ENCODE measurements around the gene HPD.

HPD gene

DNA sequence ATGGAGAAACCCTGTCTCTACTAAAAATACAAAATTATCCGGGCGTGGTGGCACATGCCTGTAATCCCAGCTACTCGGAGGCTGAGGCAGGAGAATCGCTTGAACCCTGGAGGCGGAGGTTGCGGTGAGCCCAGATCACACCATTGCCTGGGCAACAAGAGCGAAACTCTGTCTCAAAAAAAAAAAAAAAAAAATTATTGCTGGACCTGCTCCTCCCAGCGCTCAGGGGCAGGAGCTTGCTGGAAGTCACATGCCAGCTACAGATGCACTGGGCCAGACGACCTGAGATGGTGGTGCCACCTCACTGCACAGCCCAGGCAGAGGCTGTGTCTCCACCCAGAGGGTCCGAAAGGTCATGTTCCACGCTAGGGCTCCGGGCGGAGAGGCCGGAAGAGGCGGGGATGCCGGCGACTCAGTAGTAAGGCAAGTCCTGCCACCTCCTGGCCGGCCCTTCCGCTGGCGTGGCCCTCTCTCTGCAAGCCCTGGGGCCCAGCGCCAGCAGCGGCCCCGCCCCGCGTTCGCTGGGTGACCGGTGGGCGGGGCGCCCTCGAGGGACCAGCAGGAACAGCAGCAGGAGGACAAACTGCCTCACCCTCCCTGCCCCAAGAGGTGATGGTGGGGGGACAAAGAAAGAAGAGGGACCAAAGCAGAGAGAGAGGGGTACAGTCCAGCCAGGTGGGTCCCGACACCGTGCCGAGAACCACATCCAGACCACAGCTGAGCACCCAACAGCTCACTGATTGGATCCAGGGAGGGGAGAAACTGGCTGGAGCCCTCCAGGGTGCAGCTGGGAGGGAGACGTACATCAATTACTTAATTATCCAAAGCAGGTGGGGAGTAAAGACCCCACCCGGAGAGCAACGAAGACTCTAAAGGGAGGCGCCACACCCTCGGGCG lies 61.6 kb downstream of the HPD start:
- Histone ChIP-seq H3K36me3 (ENCODE audit: control insufficient read depth, low read length) (peaks cover 32% of the 10 kb centered on the region), H3K4me3 (ENCODE audit: low read length) (no peak overlapping the region), H3K4me2 (ENCODE audit: low read length) (no peak overlapping the region), H4K20me1 (ENCODE audit: control insufficient read depth, insufficient read depth, low read depth, low read length) (no peaks in the 10 kb centered on the region), H3K27me3 (ENCODE audit: control insufficient read depth, low read length) (no peaks in the 10 kb centered on the region), H3K27ac (ENCODE audit: low read depth, low read length) (no peak overlapping the region), H3F3A (ENCODE audit: control insufficient read depth, insufficient read depth) (peaks cover 7% of the 10 kb centered on the region), H3K9me2 (replicated peaks; ENCODE audit: control insufficient read depth, low read length) (no peaks in the 10 kb centered on the region), H3K4me1 (ENCODE audit: control insufficient read depth, low read length) (peaks cover 57% of the 10 kb centered on the region), H3K79me2 (ENCODE audit: control insufficient read depth, low read length) (peaks cover 52% of the 10 kb centered on the region), H3K9me3 (ENCODE audit: control insufficient read depth, insufficient read depth, low read length) (no peaks in the 10 kb centered on the region)
- TF ChIP-seq, protein P1, sequence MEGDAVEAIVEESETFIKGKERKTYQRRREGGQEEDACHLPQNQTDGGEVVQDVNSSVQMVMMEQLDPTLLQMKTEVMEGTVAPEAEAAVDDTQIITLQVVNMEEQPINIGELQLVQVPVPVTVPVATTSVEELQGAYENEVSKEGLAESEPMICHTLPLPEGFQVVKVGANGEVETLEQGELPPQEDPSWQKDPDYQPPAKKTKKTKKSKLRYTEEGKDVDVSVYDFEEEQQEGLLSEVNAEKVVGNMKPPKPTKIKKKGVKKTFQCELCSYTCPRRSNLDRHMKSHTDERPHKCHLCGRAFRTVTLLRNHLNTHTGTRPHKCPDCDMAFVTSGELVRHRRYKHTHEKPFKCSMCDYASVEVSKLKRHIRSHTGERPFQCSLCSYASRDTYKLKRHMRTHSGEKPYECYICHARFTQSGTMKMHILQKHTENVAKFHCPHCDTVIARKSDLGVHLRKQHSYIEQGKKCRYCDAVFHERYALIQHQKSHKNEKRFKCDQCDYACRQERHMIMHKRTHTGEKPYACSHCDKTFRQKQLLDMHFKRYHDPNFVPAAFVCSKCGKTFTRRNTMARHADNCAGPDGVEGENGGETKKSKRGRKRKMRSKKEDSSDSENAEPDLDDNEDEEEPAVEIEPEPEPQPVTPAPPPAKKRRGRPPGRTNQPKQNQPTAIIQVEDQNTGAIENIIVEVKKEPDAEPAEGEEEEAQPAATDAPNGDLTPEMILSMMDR (IDR thresholded peaks at IDR 0.05; ENCODE audit: low read depth, low read length, poor library complexity, severe bottlenecking): no peak
- no peak for TF ChIP-seq EZH2phosphoT487 (IDR thresholded peaks at IDR 0.05; ENCODE audit: borderline replicate concordance, low read length)

DNA sequence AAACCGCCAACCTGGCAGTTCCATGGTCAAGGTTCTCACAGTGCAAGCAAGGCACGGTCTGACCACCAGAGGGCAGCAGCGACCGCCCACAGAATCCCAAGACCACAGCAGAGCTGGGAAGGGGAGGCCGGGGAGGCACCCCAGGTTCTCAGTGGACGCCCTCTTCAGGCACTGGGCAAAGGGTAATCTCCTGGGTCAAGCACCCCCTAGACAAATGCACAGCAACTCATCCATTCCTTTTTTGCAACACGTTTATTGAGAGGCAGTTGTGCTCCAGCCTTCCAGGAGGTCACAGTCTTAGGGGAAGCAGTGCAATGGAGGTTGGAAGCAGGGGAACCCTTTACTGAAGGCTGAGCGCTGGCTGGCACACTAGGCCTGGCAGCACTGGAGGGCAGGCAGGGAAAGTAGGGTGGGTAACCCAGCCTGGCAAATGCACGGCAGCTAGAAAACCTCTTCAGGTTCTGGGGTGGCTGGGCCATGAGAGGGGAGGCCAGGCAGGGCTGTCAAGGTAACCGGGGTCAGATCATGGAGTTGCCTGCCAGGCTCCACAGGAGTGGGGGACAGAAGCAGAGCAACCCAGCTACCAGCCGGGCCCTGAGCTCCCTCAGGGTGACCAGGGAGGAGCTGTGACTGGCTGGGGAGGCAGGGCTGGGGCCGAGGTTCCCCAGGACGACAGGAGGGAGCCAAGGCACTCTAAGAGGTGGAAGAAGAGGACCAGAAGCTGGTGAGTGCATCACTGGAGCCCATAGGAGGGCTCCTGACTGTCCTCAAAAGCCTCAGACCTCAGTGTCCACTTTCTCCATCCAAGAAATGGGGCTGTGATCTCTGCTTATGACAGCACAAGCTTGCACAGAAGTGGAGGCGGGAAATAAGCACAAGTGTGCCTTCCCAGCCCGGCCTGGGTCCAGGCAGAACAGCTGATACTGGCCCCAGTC lies 63.4 kb downstream of the HPD start:
- TF ChIP-seq, protein P1 (IDR thresholded peaks at IDR 0.05; ENCODE audit: low read depth, low read length, poor library complexity, severe bottlenecking): peak; percentile 97
- TF ChIP-seq EZH2phosphoT487 (IDR thresholded peaks at IDR 0.05; ENCODE audit: borderline replicate concordance, low read length): no peak
- Histone ChIP-seq H3F3A (ENCODE audit: control insufficient read depth, insufficient read depth) (peaks cover 11% of the 10 kb centered on the region), H3K4me2 (ENCODE audit: low read length) (peak overlapping the region; percentile 97), H3K9me2 (replicated peaks; ENCODE audit: control insufficient read depth, low read length) (no peaks in the 10 kb centered on the region), H3K4me1 (ENCODE audit: control insufficient read depth, low read length) (peaks cover 63% of the 10 kb centered on the region), H3K36me3 (ENCODE audit: control insufficient read depth, low read length) (peaks cover 23% of the 10 kb centered on the region), H3K9me3 (ENCODE audit: control insufficient read depth, insufficient read depth, low read length) (no peaks in the 10 kb centered on the region), H3K79me2 (ENCODE audit: control insufficient read depth, low read length) (peaks cover 44% of the 10 kb centered on the region), H3K27me3 (ENCODE audit: control insufficient read depth, low read length) (no peaks in the 10 kb centered on the region), H4K20me1 (ENCODE audit: control insufficient read depth, insufficient read depth, low read depth, low read length) (no peaks in the 10 kb centered on the region), H3K27ac (ENCODE audit: low read depth, low read length) (peak overlapping the region; percentile 43), H3K4me3 (ENCODE audit: low read length) (peak overlapping the region; percentile 89)

DNA sequence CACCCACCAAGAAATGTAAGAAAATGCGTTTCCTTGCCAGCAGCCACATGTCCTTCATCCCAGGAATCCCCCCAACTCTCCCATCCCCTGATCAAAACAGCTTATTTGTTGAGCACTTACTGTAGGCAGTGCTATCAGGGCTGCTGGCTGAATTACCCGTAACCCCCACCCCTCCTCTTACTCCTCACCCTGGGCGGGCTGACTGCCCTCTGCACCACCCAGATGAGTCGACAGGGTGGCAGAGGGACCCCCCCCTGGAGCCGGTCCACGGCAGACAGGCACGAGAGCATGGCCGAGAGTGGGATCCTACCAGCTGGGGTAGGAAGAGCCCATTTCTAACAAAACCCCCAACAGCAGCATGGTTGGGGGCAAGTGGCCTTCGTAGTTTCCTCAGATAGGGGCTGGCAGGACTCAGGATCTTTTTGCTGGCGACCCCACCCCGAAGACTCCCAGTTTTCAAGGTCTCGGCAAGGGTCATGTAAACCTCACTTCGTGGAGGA lies 64.1 kb downstream of the HPD start:
- H3K9me3 ChIP-seq (ENCODE audit: control insufficient read depth, insufficient read depth, low read length): no peaks in the 10 kb centered on the region
- peaks cover 65% of the 10 kb centered on the region for H3K4me1 ChIP-seq (ENCODE audit: control insufficient read depth, low read length)
- peaks cover 14% of the 10 kb centered on the region for H3F3A ChIP-seq (ENCODE audit: control insufficient read depth, insufficient read depth)
- TF ChIP-seq, protein P1 (IDR thresholded peaks at IDR 0.05; ENCODE audit: low read depth, low read length, poor library complexity, severe bottlenecking): no peak
- TF ChIP-seq EZH2phosphoT487 (IDR thresholded peaks at IDR 0.05; ENCODE audit: borderline replicate concordance, low read length): no peak
- H3K4me2 ChIP-seq (ENCODE audit: low read length): peak overlapping the region; percentile 97
- H3K36me3 ChIP-seq (ENCODE audit: control insufficient read depth, low read length): peaks cover 23% of the 10 kb centered on the region
- H4K20me1 ChIP-seq (ENCODE audit: control insufficient read depth, insufficient read depth, low read depth, low read length): no peaks in the 10 kb centered on the region
- peak overlapping the region; percentile 89 for H3K4me3 ChIP-seq (ENCODE audit: low read length)
- H3K27ac ChIP-seq (ENCODE audit: low read depth, low read length): peak overlapping the region; percentile 43
- H3K9me2 ChIP-seq (replicated peaks; ENCODE audit: control insufficient read depth, low read length): no peaks in the 10 kb centered on the region
- no peaks in the 10 kb centered on the region for H3K27me3 ChIP-seq (ENCODE audit: control insufficient read depth, low read length)
- peaks cover 38% of the 10 kb centered on the region for H3K79me2 ChIP-seq (ENCODE audit: control insufficient read depth, low read length)

All from DOHH2 (cell line).